Breast epithelium (tissue), 4 donors: Measurements from ENCODE around the gene SCP2D1. TPM values are rescaled to one million over a fixed set of nuclear protein-coding genes. Genes with fewer than 3 reads are reported as not detected.

Experiments used
- DNase-seq, 2 donors: peaks; one replicate each; pipeline ENCODE4 v3.0.0-alpha.2; 2019; ENCODE audit warnings: low spot score in 2 of 2
- H3K27ac ChIP-seq, 2 donors: fragments of 200-600 bp; sonication (generic) in 1 of 2; one replicate each; pipeline ENCODE4 v1.5.1; 2016 to 2019; ENCODE audit warnings: mild to moderate bottlenecking in 1 of 2
- H3K27me3 ChIP-seq, 2 donors: fragments of 200-600 bp; sonication (generic) in 1 of 2; one replicate each; pipeline versions ENCODE4 v1.5.1 to v1.6.0; 2017 to 2019; ENCODE audit warnings: control low read depth in 1 of 2, mild to moderate bottlenecking in 1 of 2
- H3K36me3 ChIP-seq: fragments of 200-600 bp; one replicate; pipeline ENCODE4 v1.5.1; 2019
- H3K4me1 ChIP-seq, 2 donors: fragments of 200-600 bp; sonication (generic); one replicate each; pipeline ENCODE4 v1.5.1; 2016 to 2019; ENCODE audit warnings: control low read depth in 1 of 2
- H3K4me3 ChIP-seq, 3 donors: fragments of 200-600 bp; sonication (generic); 1 replicate in 2 of 3; 2 replicates in 1 of 3; pipeline ENCODE4 v1.5.1; 2016 to 2019; ENCODE audit warnings: mild to moderate bottlenecking in 3 of 3, moderate library complexity in 2 of 3
- H3K9me3 ChIP-seq, 2 donors: fragments of 200-600 bp; sonication (generic) in 1 of 2; one replicate each; pipeline ENCODE4 v1.5.1; 2016 to 2019; ENCODE audit warnings: control low read depth in 1 of 2
- CTCF ChIP-seq, 3 donors: fragments of 450-650 bp; IDR thresholded peaks; one replicate each; pipeline ENCODE4 v1.5.1; 2016 to 2017; ENCODE audit warnings: antibody characterized with exemption in 3 of 3, mild to moderate bottlenecking in 3 of 3, moderate library complexity in 3 of 3
- POLR2A ChIP-seq: fragments of 450-650 bp; IDR thresholded peaks from one replicate; pipeline ENCODE4 v1.6.1; 2016; ENCODE audit warnings: antibody characterized with exemption, mild to moderate bottlenecking, moderate library complexity
- POLR2AphosphoS5 ChIP-seq, 3 donors: sonication (generic); formaldehyde crosslinking; IDR thresholded peaks; one replicate each; pipeline ENCODE4 v1.6.1; 2017; ENCODE audit warnings: antibody characterized with exemption in 3 of 3
- intact Hi-C: fragments of 100-400 bp; cut with DNase I; formaldehyde crosslinking; loops from one replicate; pipeline ENCODE4 v1.15.1; 2023; ENCODE audit warnings: low total_unique reads
- total RNA-seq, 3 donors: library from RNA; depleted of rRNA; stranded (reverse); fragments of >200 nt; gene quantifications; one replicate each; pipeline ENCODE4 v1.1.0, GENCODE V29; 2016

The SCP2D1 gene
- total RNA-seq, 3 donors from 2014 or later = not detected

GRCh38 chr20:18796282-18796833 lies 17.2 kb upstream of the SCP2D1 start:
- Histone ChIP-seq H3K9me3 (peaks cover 6 to 9% of the 10 kb centered on the region in 2 donors), H3K36me3 (no peaks in the 10 kb centered on the region), H3K27me3 (no peaks in the 10 kb centered on the region), H3K4me3 (no peak overlapping the region), H3K27ac (no peak overlapping the region), H3K4me1 (peaks cover 0 to 4% of the 10 kb centered on the region in 2 donors)
- DNase-seq = no peak
- TF ChIP-seq CTCF (IDR thresholded peaks at IDR 0.05) (no peak), POLR2AphosphoS5 (IDR thresholded peaks at IDR 0.05) (no peak), POLR2A (no peak)
- intact Hi-C loops = loop anchor here (5.0 kb wide), 1 partner anchor 169 kb away; no protein-coding TSS in a partner anchor

GRCh38 chr20:18801516-18801915 lies 12.1 kb upstream of the SCP2D1 start:
- no peak for DNase-seq
- H3K27me3 ChIP-seq = no peaks in the 10 kb centered on the region
- H3K4me3 ChIP-seq = no peak overlapping the region
- H3K36me3 ChIP-seq = no peaks in the 10 kb centered on the region
- no peaks in the 10 kb centered on the region for H3K4me1 ChIP-seq
- H3K9me3 ChIP-seq = peaks cover 1 to 4% of the 10 kb centered on the region in 2 donors
- TF ChIP-seq POLR2A = no peak
- TF ChIP-seq CTCF (IDR thresholded peaks at IDR 0.05) = no peak
- no peak for TF ChIP-seq POLR2AphosphoS5 (IDR thresholded peaks at IDR 0.05)
- intact Hi-C loops = no loop called here
- H3K27ac ChIP-seq = no peak overlapping the region

- DNase-seq = no peak
- Histone ChIP-seq H3K4me1 (no peaks in the 10 kb centered on the region), H3K4me3 (no peak overlapping the region), H3K36me3 (no peaks in the 10 kb centered on the region), H3K9me3 (no peaks in the 10 kb centered on the region), H3K27ac (no peak overlapping the region), H3K27me3 (no peaks in the 10 kb centered on the region)
- intact Hi-C loops = no loop called here
- TF ChIP-seq CTCF (IDR thresholded peaks at IDR 0.05) = no peak
- TF ChIP-seq POLR2A = no peak
Observed at GRCh38 chr20:18802012-18802634, 11.5 kb upstream of the SCP2D1 start.

- intact Hi-C loops = no loop called here
- H3K9me3 ChIP-seq = no peaks in the 10 kb centered on the region
- H3K4me1 ChIP-seq = no peaks in the 10 kb centered on the region
Observed at GRCh38 chr20:18805881-18806280, 7.7 kb upstream of the SCP2D1 start.

GRCh38 chr20:18808712-18809111 lies 4.9 kb upstream of the SCP2D1 start:
- Histone ChIP-seq H3K27ac (no peak overlapping the region), H3K9me3 (no peaks in the 10 kb centered on the region), H3K27me3 (no peaks in the 10 kb centered on the region), H3K4me3 (no peak overlapping the region), H3K4me1 (no peaks in the 10 kb centered on the region), H3K36me3 (no peaks in the 10 kb centered on the region)
- TF ChIP-seq CTCF (IDR thresholded peaks at IDR 0.05) = no peak
- TF ChIP-seq POLR2AphosphoS5 (IDR thresholded peaks at IDR 0.05) = no peak
- TF ChIP-seq POLR2A = no peak
- DNase-seq = no peak
- intact Hi-C loops = no loop called here

More at GRCh38 chr20:18805881-18806280, 7.7 kb upstream of the SCP2D1 start:
- Histone ChIP-seq H3K27me3 (no peaks in the 10 kb centered on the region), H3K27ac (no peak overlapping the region), H3K36me3 (no peaks in the 10 kb centered on the region), H3K4me3 (no peak overlapping the region)
- DNase-seq = no peak
- TF ChIP-seq POLR2AphosphoS5 (IDR thresholded peaks at IDR 0.05) = no peak
